ENCODE measurements around the gene SIAE. TPM values are rescaled to one million over a fixed set of nuclear protein-coding genes. Genes with fewer than 3 reads are reported as not detected.

SIAE gene
- total and polyA plus RNA-seq, 10 of the 15 experiments (the other 5 are each of a cell fraction or from before 2014, with no cell fraction given) = 0.93 to 6.9 (median 4.2) TPM

GRCh38 chr11:124627546-124627945 lies 46.0 kb downstream of the SIAE start:
- Histone ChIP-seq H2AFZ (ENCODE audit: control insufficient read depth, low read depth, low read length) (no peak overlapping the region), H3K79me2 (ENCODE audit: control insufficient read depth, insufficient read depth, low read length) (peaks cover 20% of the 10 kb centered on the region), H3K4me2 (ENCODE audit: control insufficient read depth, insufficient read depth) (no peak overlapping the region), H3K27ac (ENCODE audit: control insufficient read depth, insufficient read depth) (no peak overlapping the region), H3K9ac (ENCODE audit: control insufficient read depth, insufficient read depth, low read length) (no peak overlapping the region), H3K4me3 (no peak overlapping the region), H4K20me1 (ENCODE audit: control insufficient read depth, insufficient read depth) (no peaks in the 10 kb centered on the region), H3K4me1 (ENCODE audit: control insufficient read depth, insufficient read depth, low read length) (no peaks in the 10 kb centered on the region), H3K27me3 (replicated peaks in 1 of 2; ENCODE audit: control insufficient read depth in 2 of 2, insufficient read depth in 2 of 2, low read length in 1 of 2) (no peaks in the 10 kb centered on the region), H3K36me3 (ENCODE audit: control insufficient read depth in 2 of 2, insufficient read depth in 2 of 2, low read length in 1 of 2) (peaks cover 3 to 24% of the 10 kb centered on the region in 2 experiments; a peak in 3 of 4 replicates), H3K9me3 (replicated peaks; ENCODE audit: control insufficient read depth, insufficient read depth, low read length) (no peaks in the 10 kb centered on the region)
- WGBS (ENCODE audit: insufficient coverage, insufficient replicate concordance, low lambda C conversion rate, missing lambda C conversion rate) = 97% methylated on average over 5 of the region's 5 CpGs
- CTCF ChIA-PET = interaction anchor here (0.9 to 1.2 kb wide), 4 partner anchors 17 to 730 kb away, joined by 3 read pairs; no protein-coding TSS in a partner anchor
- intact Hi-C loops (cut with micrococcal nuclease; ENCODE audit: unreplicated experiment) = no loop called here
- DNase-seq (ENCODE audit: low read depth, low spot score) (no peak), FAIRE-seq (no peak), ATAC-seq (no peak)
- POLR2A ChIA-PET = interaction anchor here (0.7 kb wide), 1 partner anchor 233 kb away, joined by 3 read pairs; no protein-coding TSS in a partner anchor
- TF ChIP-seq SMARCA5 (IDR thresholded peaks at IDR 0.05) (no peak), RELA (IDR thresholded peaks at IDR 0.05; ENCODE audit: borderline replicate concordance, partially characterized antibody) (no peak), ASH2L (IDR thresholded peaks at IDR 0.05; ENCODE audit: borderline replicate concordance, low read depth) (no peak), RB1 (IDR thresholded peaks at IDR 0.05; ENCODE audit: borderline replicate concordance) (no peak), TAF1 (IDR thresholded peaks at IDR 0.05; ENCODE audit: borderline replicate concordance, low read depth, low read length) (no peak), CHD1 (IDR thresholded peaks at IDR 0.05; ENCODE audit: low read depth, low read length) (no peak), CBX3 (IDR thresholded peaks at IDR 0.05; ENCODE audit: borderline replicate concordance, low read depth) (no peak), IRF5 (IDR thresholded peaks at IDR 0.05; ENCODE audit: borderline replicate concordance) (no peak), ETV6 (conservative IDR thresholded peaks at IDR 0.05 in 1 of 2, IDR thresholded peaks at IDR 0.05 in 1 of 2; ENCODE audit: borderline replicate concordance in 1 of 2, low read depth in 1 of 2) (no peak), CUX1 (IDR thresholded peaks at IDR 0.05; ENCODE audit: insufficient replicate concordance, low read depth, low read length) (no peak), POLR2A (IDR thresholded peaks at IDR 0.05; ENCODE audit: low read depth, low read length) (no peak), ATF2 (IDR thresholded peaks at IDR 0.05; ENCODE audit: low read length) (no peak), MXI1 (IDR thresholded peaks at IDR 0.05; ENCODE audit: low read depth, low read length) (no peak), ZBED1 (IDR thresholded peaks at IDR 0.05; ENCODE audit: borderline replicate concordance) (no peak), STAT1 (conservative IDR thresholded peaks at IDR 0.05) (no peak)
- SMC1A ChIA-PET (ENCODE audit: uncharacterized antibody, unreplicated experiment) = no interaction called here
- BruUV-seq (replicated peaks) = no TSS peak
- RAD21 ChIA-PET (ENCODE audit: unreplicated experiment) = interaction anchor here (1.3 kb wide), 1 partner anchor 9 kb away, joined by 5 read pairs; no protein-coding TSS in a partner anchor
- in situ Hi-C loops (cut with MboI) = no loop called here
